HCT116 (cell line): ENCODE measurements around the gene EIF3B. TPM values are rescaled to one million over a fixed set of nuclear protein-coding genes. Genes with fewer than 3 reads are reported as not detected.

Experiments used
- ATAC-seq: fragments of 200-7000 bp; cut with Tn5 transposase; 2 replicates; pipeline ENCODE4 v1.9.1; 2020; ENCODE audit warnings: mild to moderate bottlenecking, moderate library complexity
- BruUV-seq: library from RNA; stranded (reverse); fragments of 400-500 nt; replicated peaks from 2 replicates; lab custom pipeline; 2021; lab: Mats Ljungman, UMichigan
- CTCF ChIA-PET: fragments of 300-600 bp; sonication (Branson Sonifier 250); formaldehyde crosslinking; loops from one replicate; lab custom pipeline; 2021; ENCODE audit warnings: antibody characterized with exemption; lab: Charles Lee
- POLR2A ChIA-PET: fragments of 300-600, 350-600 bp; sonication (Branson Sonifier 250); formaldehyde crosslinking; loops from one replicate; lab custom pipeline; 2021; ENCODE audit warnings: antibody characterized with exemption; lab: Charles Lee
- RAD21 ChIA-PET, 2 experiments: fragments of 300-600 bp; sonication (Branson Sonifier 250); formaldehyde crosslinking; loops; one replicate each; lab custom pipeline; 2023; ENCODE audit warnings: low total read pairs in 2 of 2; ENCODE audit not compliant: uncharacterized antibody in 2 of 2, unreplicated experiment in 2 of 2, low non-redundant PET in 1 of 2; lab: Charles Lee
- DNase-seq: peaks from one replicate; pipeline ENCODE4 v3.0.0-alpha.2; 2010; ENCODE audit warnings: low read depth, low spot score
- H2AFZ ChIP-seq: fragments of 200-600 bp; shearing (Covaris generic), sonication (generic); 2 replicates; pipeline ENCODE4 v1.6.1; 2017; ENCODE audit warnings: low read depth, mixed run types, mixed read lengths, antibody characterized with exemption, low read length; ENCODE audit not compliant: poor library complexity, severe bottlenecking
- H3K27ac ChIP-seq: 2 replicates; pipeline ENCODE4 v1.5.1; 2012; ENCODE audit warnings: low read depth, low read length
- H3K27me3 ChIP-seq: fragments of 200-600 bp; sonication (generic); 2 replicates; pipeline ENCODE4 v1.6.1; 2016; ENCODE audit warnings: mixed run types, low read length, mixed read lengths; ENCODE audit not compliant: insufficient read depth
- H3K36me3 ChIP-seq, 2 experiments: fragments of 200-500 bp in 1 of 2; fragments of 200-600 bp in 1 of 2; sonication (Bioruptor generic) in 1 of 2; sonication (generic) in 1 of 2; 2 replicates each; pipeline versions ENCODE4 v1.5.1 to v1.6.1; 2014 to 2016; ENCODE audit warnings: low read length in 2 of 2, inconsistent platforms in 1 of 2, mixed read lengths in 1 of 2, mixed run types in 1 of 2; ENCODE audit not compliant: insufficient read depth in 2 of 2, control insufficient read depth in 1 of 2
- H3K4me1 ChIP-seq, 2 experiments: fragments of 200-600 bp in 1 of 2; sonication (generic) in 1 of 2; 2 replicates each; pipeline versions ENCODE4 v1.5.1 to v1.6.1; 2012 to 2017; ENCODE audit warnings: low read length in 2 of 2, inconsistent platforms in 1 of 2, mild to moderate bottlenecking in 1 of 2, mixed read lengths in 1 of 2, mixed run types in 1 of 2, moderate library complexity in 1 of 2; ENCODE audit not compliant: insufficient read depth in 2 of 2, control insufficient read depth in 1 of 2
- H3K4me2 ChIP-seq: fragments of 200-600 bp; sonication (generic); 2 replicates; pipeline ENCODE4 v1.6.1; 2017; ENCODE audit warnings: mixed run types, low read length, mixed read lengths
- H3K4me3 ChIP-seq, 2 experiments: fragments of 200-600 bp in 1 of 2; sonication (generic) in 1 of 2; replicated peaks in 1 of 2; 2 replicates each; pipeline ENCODE4 v1.5.1; 2011 to 2016; ENCODE audit warnings: low read length in 2 of 2, control low read depth in 1 of 2, low read depth in 1 of 2, mild to moderate bottlenecking in 1 of 2, mixed read lengths in 1 of 2, mixed run types in 1 of 2
- H3K79me2 ChIP-seq: fragments of 200-600 bp; sonication (generic); 2 replicates; pipeline ENCODE4 v1.6.1; 2017; ENCODE audit warnings: mild to moderate bottlenecking, mixed run types, low read length, moderate library complexity, mixed read lengths; ENCODE audit not compliant: insufficient read depth
- H3K9ac ChIP-seq: fragments of 200-600 bp; sonication (generic); 2 replicates; pipeline ENCODE4 v1.6.1; 2016; ENCODE audit warnings: low read length, mixed read lengths
- H3K9me2 ChIP-seq: fragments of 200-600 bp; sonication (generic), shearing (Covaris generic); 2 replicates; pipeline ENCODE4 v1.6.1; 2017; ENCODE audit warnings: mixed run types, mild to moderate bottlenecking, moderate library complexity; ENCODE audit not compliant: insufficient read depth
- H3K9me3 ChIP-seq, 2 experiments: fragments of 200-500 bp in 1 of 2; fragments of 200-600 bp in 1 of 2; sonication (Bioruptor generic) in 1 of 2; sonication (generic) in 1 of 2; 2 replicates each; pipeline ENCODE4 v1.6.1; 2014 to 2017; ENCODE audit warnings: low read length in 2 of 2, mixed read lengths in 2 of 2, inconsistent platforms in 1 of 2, low read depth in 1 of 2, mild to moderate bottlenecking in 1 of 2, mixed run types in 1 of 2, moderate library complexity in 1 of 2; ENCODE audit not compliant: control insufficient read depth in 1 of 2, insufficient read depth in 1 of 2
- H4K20me1 ChIP-seq: fragments of 200-600 bp; sonication (generic), shearing (Covaris generic); 2 replicates; pipeline ENCODE4 v1.6.1; 2017; ENCODE audit warnings: mixed run types, mild to moderate bottlenecking, moderate library complexity; ENCODE audit not compliant: insufficient read depth
- EGR1 ChIP-seq: IDR thresholded peaks from 2 replicates; pipeline ENCODE4 v1.6.1; 2012; ENCODE audit warnings: low read depth
- ELF1 ChIP-seq: IDR thresholded peaks from 2 replicates; pipeline ENCODE4 v1.6.1; 2012; ENCODE audit warnings: low read depth, borderline replicate concordance
- JUND ChIP-seq: IDR thresholded peaks from 2 replicates; pipeline ENCODE4 v1.6.1; 2012
- REST ChIP-seq: IDR thresholded peaks from 2 replicates; pipeline ENCODE4 v1.6.1; 2012; ENCODE audit warnings: low read depth
- YY1 ChIP-seq: IDR thresholded peaks from 2 replicates; pipeline ENCODE4 v1.6.1; 2011; ENCODE audit warnings: low read length, low read depth, moderate library complexity, mild to moderate bottlenecking; ENCODE audit not compliant: insufficient replicate concordance; ENCODE audit errors: extremely low read depth
- intact Hi-C: fragments of 100-400 bp; cut with micrococcal nuclease; formaldehyde crosslinking; loops from 2 replicates; pipeline ENCODE4 v1.10.0; 2022
- total RNA-seq: library from RNA; stranded (reverse); gene quantifications from one replicate; pipeline ENCODE4 v1.2.1, GENCODE V29; 2021; ENCODE audit not compliant: unreplicated experiment

EIF3B gene
- total RNA-seq, 1 experiment from 2014 or later, result 324 TPM

DNA sequence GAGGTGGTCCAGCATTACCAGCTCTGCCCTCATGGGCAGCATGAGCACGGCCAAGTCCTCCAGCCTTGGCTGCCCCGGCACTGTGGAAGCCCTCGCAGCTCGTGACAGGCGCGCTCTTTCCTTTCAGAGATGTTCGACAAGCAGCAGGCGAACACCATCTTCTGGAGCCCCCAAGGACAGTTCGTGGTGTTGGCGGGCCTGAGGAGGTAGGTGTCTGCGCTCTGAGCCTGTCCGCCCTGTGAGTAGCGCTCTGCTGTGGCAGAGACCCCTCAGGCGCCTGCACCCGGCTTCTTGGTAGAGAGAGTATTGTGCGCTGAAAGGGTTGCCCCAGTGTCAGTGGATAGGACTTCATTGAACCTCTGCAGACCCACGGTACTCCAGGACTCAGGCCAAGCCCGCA, 19.8 kb downstream of the EIF3B start:
- no peaks in the 10 kb centered on the region for H3K9me2 ChIP-seq
- no peaks in the 10 kb centered on the region for H3K4me1 ChIP-seq
- no peak overlapping the region for H3K4me3 ChIP-seq
- no peaks in the 10 kb centered on the region for H4K20me1 ChIP-seq
- no peaks in the 10 kb centered on the region for H3K27me3 ChIP-seq
- POLR2A ChIA-PET, result no interaction called here
- no peaks in the 10 kb centered on the region for H3K9me3 ChIP-seq
- TF ChIP-seq REST, result no peak
- TF ChIP-seq YY1, result no peak
- TF ChIP-seq JUND, result no peak
- no peak for TF ChIP-seq EGR1
- TF ChIP-seq ELF1, result no peak
- CTCF ChIA-PET, result no interaction called here
- intact Hi-C loops, result no loop called here
- peaks cover 71 to 86% of the 10 kb centered on the region in 2 experiments for H3K36me3 ChIP-seq
- BruUV-seq, result no TSS peak
- ATAC-seq (no peak), DNase-seq (no peak)
- RAD21 ChIA-PET, result no interaction called here
- H3K4me2 ChIP-seq, result no peak overlapping the region
- H3K27ac ChIP-seq, result no peak overlapping the region
- H3K9ac ChIP-seq, result no peak overlapping the region
- H3K79me2 ChIP-seq, result peaks cover 85% of the 10 kb centered on the region
- H2AFZ ChIP-seq, result no peak overlapping the region
